GM21526 (cell line): Measurements from ENCODE around the gene MFAP4.

Source experiments
- ATAC-seq: cut with Tn5 transposase; IDR thresholded peaks from one replicate; pipeline ENCODE4 v1.9.1; 2021; ENCODE audit warnings: moderate library complexity; ENCODE audit not compliant: unreplicated experiment, low FRiP score

Gene MFAP4

DNA sequence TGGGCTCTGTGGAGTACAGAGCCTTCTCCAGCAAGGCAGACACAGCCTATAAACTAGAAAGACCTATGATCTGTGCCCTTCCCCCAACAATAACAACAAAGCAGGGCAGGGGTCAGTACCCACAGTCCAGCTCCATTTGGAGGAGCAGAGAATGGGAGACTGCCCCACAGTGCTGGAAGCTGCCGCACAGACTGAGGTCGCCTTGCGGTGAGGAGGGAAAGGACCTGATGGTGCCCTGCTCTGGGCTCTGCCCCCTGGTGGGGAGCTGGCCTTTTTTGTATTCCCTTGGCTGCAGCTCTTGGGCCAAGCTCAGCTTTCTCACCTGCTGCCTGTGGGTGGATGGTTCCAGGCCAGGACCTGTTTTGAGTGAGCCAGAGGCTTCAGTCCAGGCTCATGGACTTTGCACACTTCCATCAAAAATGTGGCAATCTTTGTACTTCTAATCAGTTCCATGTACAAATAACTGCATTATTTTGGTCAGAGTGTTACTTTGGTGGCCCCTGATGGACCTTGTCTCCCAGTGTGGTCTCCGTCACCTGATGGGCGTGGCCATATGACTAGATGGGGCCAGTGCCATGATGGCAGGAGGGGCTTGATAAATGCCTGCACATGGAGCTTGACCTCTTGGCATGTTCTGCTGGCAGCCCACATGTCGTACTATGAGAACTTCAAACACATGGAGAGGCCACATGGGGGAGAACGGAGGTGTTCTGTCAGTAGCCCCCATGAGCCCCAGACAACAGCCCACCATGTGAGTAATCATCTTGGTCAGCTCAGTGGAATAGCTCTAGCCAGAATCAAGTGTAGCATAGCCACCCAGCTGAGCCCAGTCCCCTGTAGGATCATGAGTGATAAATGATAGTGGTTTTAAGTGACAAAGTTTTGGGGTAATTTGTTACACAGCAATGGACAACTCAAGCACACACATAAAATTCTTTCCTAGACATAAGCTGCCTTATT is 48.7 kb downstream of the MFAP4 start:
- ATAC-seq, result peak; percentile 54

DNA sequence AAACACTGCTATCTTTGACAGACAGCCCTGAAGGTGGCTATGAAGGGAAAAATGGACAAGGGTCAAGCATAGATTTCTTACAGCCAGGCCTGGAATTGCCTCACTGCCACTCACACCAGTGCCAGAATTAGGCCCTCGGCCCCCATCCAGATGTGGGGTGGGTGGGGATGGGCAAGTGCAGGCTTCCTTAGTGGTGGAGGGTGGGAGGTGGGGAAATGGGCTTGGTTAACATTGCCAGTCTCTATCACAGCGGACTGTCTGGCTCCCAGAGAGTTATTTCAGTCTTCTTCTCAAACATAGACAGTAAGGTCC is 49.3 kb downstream of the MFAP4 start:
- ATAC-seq, result no peak

DNA sequence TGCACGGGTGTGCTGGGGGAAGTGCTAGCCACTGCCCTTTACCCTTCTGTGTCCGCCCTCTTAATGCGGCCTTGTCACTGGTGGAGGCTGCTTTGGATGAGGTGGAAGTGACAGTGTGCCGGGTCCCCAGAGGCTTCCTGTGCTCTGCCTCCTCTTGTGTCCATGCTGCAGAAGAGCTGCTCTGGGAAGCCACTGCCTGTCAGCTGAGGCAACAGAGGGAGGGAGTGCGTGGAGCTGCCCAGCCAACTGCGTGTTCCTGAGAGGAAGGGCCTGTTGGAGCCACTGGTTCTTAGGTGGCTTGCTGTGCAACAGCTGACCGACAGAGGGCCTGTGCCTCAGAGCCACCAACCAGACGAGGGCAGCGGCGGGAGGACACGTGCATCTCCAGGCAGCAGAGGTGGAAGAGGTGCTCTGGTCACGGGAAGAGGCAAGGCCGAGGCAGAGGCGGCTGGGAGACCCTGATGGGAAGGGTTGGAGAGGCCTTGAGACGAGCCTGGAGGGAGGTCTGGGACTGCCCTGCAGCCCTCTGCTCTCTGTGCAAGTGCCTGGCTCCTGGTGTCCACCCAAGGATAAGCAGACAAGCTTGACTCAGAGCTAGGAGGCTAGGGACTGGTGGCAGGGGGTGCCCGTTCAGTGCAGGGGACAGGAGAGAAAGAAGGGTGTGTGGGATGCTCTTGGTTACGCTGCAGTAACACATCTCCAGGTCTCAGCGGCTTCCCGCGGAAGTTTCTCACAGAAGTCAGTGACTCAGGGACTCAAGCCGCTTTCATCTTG is 49.9 kb downstream of the MFAP4 start:
- no peak for ATAC-seq

DNA sequence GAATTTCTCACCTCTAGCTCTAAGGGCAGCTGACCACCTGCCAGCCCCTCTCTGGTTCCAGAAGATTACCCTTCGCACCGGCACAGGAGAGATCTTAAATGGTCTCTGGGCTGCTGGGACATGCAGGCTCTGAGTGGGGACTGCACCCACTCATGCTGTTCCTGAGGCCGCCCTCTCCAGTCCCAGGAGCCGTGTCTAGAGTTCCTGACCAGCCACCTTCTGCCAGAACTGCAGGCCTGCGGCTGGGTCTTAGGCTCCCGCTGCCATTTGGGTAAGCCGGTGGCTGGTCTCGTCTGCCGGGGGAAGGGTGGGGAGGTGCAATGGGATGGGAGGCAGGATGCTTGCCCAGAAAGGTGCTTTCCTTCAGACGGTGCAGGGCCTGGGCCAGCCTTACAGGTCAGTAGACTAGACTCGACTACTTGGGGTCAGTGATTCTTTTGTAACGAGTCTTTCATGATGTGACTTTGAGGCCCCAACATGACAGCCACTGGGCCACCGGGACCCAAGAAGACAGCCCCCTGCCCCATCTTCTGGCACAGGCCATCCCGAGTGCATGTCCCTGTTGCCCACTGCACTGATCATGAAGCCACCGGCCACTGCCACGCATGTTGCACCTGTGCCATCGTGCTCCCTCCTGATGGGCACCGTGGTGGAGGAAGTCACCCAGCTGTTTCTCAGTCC is 50.9 kb downstream of the MFAP4 start:
- no peak for ATAC-seq

DNA sequence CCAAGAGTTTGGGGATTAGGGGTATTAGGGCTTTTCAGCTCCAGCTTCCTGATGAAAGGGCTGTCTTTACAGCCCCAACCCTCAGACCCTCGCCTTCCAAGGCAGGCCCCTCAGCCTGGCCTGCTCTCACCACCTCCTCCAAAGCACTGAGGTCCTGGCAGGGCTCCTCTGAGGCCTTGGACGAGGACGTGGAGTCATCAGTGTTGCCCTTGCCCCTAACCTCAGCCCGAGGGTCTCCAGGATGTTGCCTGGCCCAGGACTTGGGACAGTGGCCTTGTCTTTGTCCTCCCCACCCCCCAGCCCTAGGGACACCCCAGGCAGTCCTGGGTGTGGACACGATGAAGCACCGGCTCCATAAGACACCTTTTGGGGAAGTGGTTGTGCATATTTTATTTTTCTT is 52.7 kb downstream of the MFAP4 start:
- ATAC-seq, result no peak

DNA sequence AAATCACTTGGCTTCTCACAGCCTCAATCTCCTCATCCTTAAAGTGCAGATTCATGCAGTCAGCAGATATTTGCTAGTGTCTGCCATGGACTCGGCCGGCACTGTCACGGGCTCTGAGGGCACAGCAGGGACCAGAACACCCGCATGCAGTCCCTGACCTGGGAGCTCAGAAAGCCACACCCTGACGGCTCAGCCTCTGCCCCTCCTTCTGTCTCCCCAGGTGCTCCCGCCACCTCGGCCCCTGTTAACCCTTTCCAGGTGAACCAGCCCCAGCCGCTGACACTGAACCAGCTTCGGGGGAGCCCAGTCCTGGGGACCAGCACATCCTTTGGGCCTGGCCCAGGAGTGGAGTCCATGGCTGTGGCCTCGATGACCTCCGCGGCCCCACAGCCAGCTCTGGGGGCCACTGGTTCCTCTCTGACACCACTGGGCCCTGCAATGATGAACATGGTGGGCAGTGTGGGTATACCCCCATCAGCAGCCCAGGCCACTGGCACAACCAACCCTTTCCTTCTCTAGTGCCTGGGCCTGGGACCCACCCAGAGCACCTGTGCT is 53.2 kb downstream of the MFAP4 start:
- ATAC-seq, result no peak
